Measurements from ENCODE around the gene LGALS4. TPM values are rescaled to one million over a fixed set of nuclear protein-coding genes. Genes with fewer than 3 reads are reported as not detected.
A peak's percentile ranks its signal among the peaks of the same experiment; 100 is the strongest.

Gene LGALS4
- total and polyA plus RNA-seq, 4 donors = 0.51 to 544 (median 6.0) TPM

- WGBS, 2 donors = 72 to 74% methylated on average over 28 of the region's 28 CpGs
- ATAC-seq (ENCODE audit: low FRiP score) (no peak), DNase-seq (no peak)
- no peaks in the 10 kb centered on the region for H3K27me3 ChIP-seq (ENCODE audit: control insufficient read depth in 1 of 2, insufficient read depth in 2 of 2, low read length in 1 of 2)
- H3K4me1 ChIP-seq (ENCODE audit: control insufficient read depth in 1 of 2, insufficient read depth in 2 of 2, low read length in 2 of 2) = peaks cover 0 to 2% of the 10 kb centered on the region in 2 donors
- H3K9me3 ChIP-seq (ENCODE audit: control insufficient read depth, low read length) = no peaks in the 10 kb centered on the region
- H3K4me3 ChIP-seq (ENCODE audit: low read length in 2 of 2) = no peak overlapping the region
- H3K36me3 ChIP-seq (ENCODE audit: control insufficient read depth in 1 of 2, insufficient read depth in 2 of 2, low read length in 1 of 2) = peaks cover 15 to 46% of the 10 kb centered on the region in 2 donors
- intact Hi-C loops (cut with DNase I) = loop anchor here in 1 of 2 donors (10.0 kb wide), 1 partner anchor 185 kb away; no protein-coding TSS in a partner anchor
- H3K27ac ChIP-seq (ENCODE audit: low read depth in 1 of 2, low read length in 2 of 2) = no peak overlapping the region
These were observed 27.3 kb upstream of the LGALS4 start for GRCh38 chr19:38839816-38840582.

- intact Hi-C loops (cut with DNase I) = loop anchor here in 1 of 2 donors (10.0 kb wide), 1 partner anchor 184 kb away; no protein-coding TSS in a partner anchor
- H3K4me1 ChIP-seq (ENCODE audit: control insufficient read depth in 1 of 2, insufficient read depth in 2 of 2, low read length in 2 of 2) = peaks cover 0 to 2% of the 10 kb centered on the region in 2 donors
- DNase-seq = peak in 1 of 2 donors; percentile 28
- 80% methylated on average over 12 of the region's 12 CpGs for WGBS, 2 donors
- no peak for ATAC-seq (ENCODE audit: low FRiP score)
- H3K27me3 ChIP-seq (ENCODE audit: control insufficient read depth in 1 of 2, insufficient read depth in 2 of 2, low read length in 1 of 2) = no peaks in the 10 kb centered on the region
- H3K4me3 ChIP-seq (ENCODE audit: low read length in 2 of 2) = no peak overlapping the region
- H3K36me3 ChIP-seq (ENCODE audit: control insufficient read depth in 1 of 2, insufficient read depth in 2 of 2, low read length in 1 of 2) = peaks cover 15 to 43% of the 10 kb centered on the region in 2 donors
- no peaks in the 10 kb centered on the region for H3K9me3 ChIP-seq (ENCODE audit: control insufficient read depth, low read length)
- H3K27ac ChIP-seq (ENCODE audit: low read depth in 1 of 2, low read length in 2 of 2) = no peak overlapping the region
These were observed 26.4 kb upstream of the LGALS4 start for GRCh38 chr19:38838986-38839761.

GRCh38 chr19:38838208-38838985, 25.7 kb upstream of the LGALS4 start:
- Histone ChIP-seq H3K4me1 (ENCODE audit: control insufficient read depth in 1 of 2, insufficient read depth in 2 of 2, low read length in 2 of 2) (peaks cover 0 to 2% of the 10 kb centered on the region in 2 donors), H3K36me3 (ENCODE audit: control insufficient read depth in 1 of 2, insufficient read depth in 2 of 2, low read length in 1 of 2) (peaks cover 15 to 35% of the 10 kb centered on the region in 2 donors), H3K27ac (ENCODE audit: low read depth in 1 of 2, low read length in 2 of 2) (no peak overlapping the region), H3K27me3 (ENCODE audit: control insufficient read depth in 1 of 2, insufficient read depth in 2 of 2, low read length in 1 of 2) (no peaks in the 10 kb centered on the region), H3K4me3 (ENCODE audit: low read length in 2 of 2) (no peak overlapping the region), H3K9me3 (ENCODE audit: control insufficient read depth, low read length) (no peaks in the 10 kb centered on the region)
- no peak for ATAC-seq (ENCODE audit: low FRiP score)
- 79 to 80% methylated on average over 19 of the region's 19 CpGs for WGBS, 2 donors
- DNase-seq = peak in 1 of 2 donors; percentile 19
- intact Hi-C loops (cut with DNase I) = loop anchor here in 1 of 2 donors (10.0 kb wide), 1 partner anchor 184 kb away; no protein-coding TSS in a partner anchor

- DNase-seq (no peak), ATAC-seq (ENCODE audit: low FRiP score) (no peak)
- intact Hi-C loops (cut with DNase I) = loop anchor here in 1 of 2 donors (10.0 kb wide), 1 partner anchor 183 kb away; no protein-coding TSS in a partner anchor
- no peak overlapping the region for H3K27ac ChIP-seq (ENCODE audit: low read depth in 1 of 2, low read length in 2 of 2)
- WGBS, 2 donors = 88 to 91% methylated on average over 7 of the region's 7 CpGs
- peaks cover 15 to 28% of the 10 kb centered on the region in 2 donors for H3K36me3 ChIP-seq (ENCODE audit: control insufficient read depth in 1 of 2, insufficient read depth in 2 of 2, low read length in 1 of 2)
- peaks cover 0 to 2% of the 10 kb centered on the region in 2 donors for H3K4me1 ChIP-seq (ENCODE audit: control insufficient read depth in 1 of 2, insufficient read depth in 2 of 2, low read length in 2 of 2)
- no peak overlapping the region for H3K4me3 ChIP-seq (ENCODE audit: low read length in 2 of 2)
- no peaks in the 10 kb centered on the region for H3K9me3 ChIP-seq (ENCODE audit: control insufficient read depth, low read length)
- H3K27me3 ChIP-seq (ENCODE audit: control insufficient read depth in 1 of 2, insufficient read depth in 2 of 2, low read length in 1 of 2) = no peaks in the 10 kb centered on the region
These were observed 24.9 kb upstream of the LGALS4 start for GRCh38 chr19:38837656-38838121.

- intact Hi-C loops (cut with DNase I) = loop anchor here in 1 of 2 donors (10.0 kb wide), 1 partner anchor 182 kb away; no protein-coding TSS in a partner anchor
- DNase-seq = peak in 1 of 2 donors; percentile 44
These were observed 24.4 kb upstream of the LGALS4 start for GRCh38 chr19:38836983-38837626.

GRCh38 chr19:38836159-38836982, 23.6 kb upstream of the LGALS4 start:
- DNase-seq (peak in 1 of 2 donors; percentile 9), ATAC-seq (ENCODE audit: low FRiP score) (no peak)
- intact Hi-C loops (cut with DNase I) = loop anchor here in 1 of 2 donors (10.0 kb wide), 1 partner anchor 182 kb away; no protein-coding TSS in a partner anchor
- H3K27me3 ChIP-seq (ENCODE audit: control insufficient read depth in 1 of 2, insufficient read depth in 2 of 2, low read length in 1 of 2) = no peaks in the 10 kb centered on the region
- no peak overlapping the region for H3K4me3 ChIP-seq (ENCODE audit: low read length in 2 of 2)
- H3K4me1 ChIP-seq (ENCODE audit: control insufficient read depth in 1 of 2, insufficient read depth in 2 of 2, low read length in 2 of 2) = peaks cover 0 to 2% of the 10 kb centered on the region in 2 donors
- H3K9me3 ChIP-seq (ENCODE audit: control insufficient read depth, low read length) = no peaks in the 10 kb centered on the region
- peaks cover 15 to 26% of the 10 kb centered on the region in 2 donors for H3K36me3 ChIP-seq (ENCODE audit: control insufficient read depth in 1 of 2, insufficient read depth in 2 of 2, low read length in 1 of 2)
- H3K27ac ChIP-seq (ENCODE audit: low read depth in 1 of 2, low read length in 2 of 2) = peak overlapping the region in 1 of 2 donors; percentile 66
- 48 to 56% methylated on average over 8 of the region's 8 CpGs for WGBS, 2 donors

More at GRCh38 chr19:38836983-38837626, 24.4 kb upstream of the LGALS4 start:
- Histone ChIP-seq H3K9me3 (ENCODE audit: control insufficient read depth, low read length) (no peaks in the 10 kb centered on the region), H3K4me1 (ENCODE audit: control insufficient read depth in 1 of 2, insufficient read depth in 2 of 2, low read length in 2 of 2) (peaks cover 0 to 2% of the 10 kb centered on the region in 2 donors), H3K27ac (ENCODE audit: low read depth in 1 of 2, low read length in 2 of 2) (no peak overlapping the region), H3K27me3 (ENCODE audit: control insufficient read depth in 1 of 2, insufficient read depth in 2 of 2, low read length in 1 of 2) (no peaks in the 10 kb centered on the region), H3K36me3 (ENCODE audit: control insufficient read depth in 1 of 2, insufficient read depth in 2 of 2, low read length in 1 of 2) (peaks cover 15 to 27% of the 10 kb centered on the region in 2 donors), H3K4me3 (ENCODE audit: low read length in 2 of 2) (no peak overlapping the region)
- no peak for ATAC-seq (ENCODE audit: low FRiP score)
- WGBS, 2 donors = 87 to 88% methylated on average over 6 of the region's 6 CpGs

- no peak overlapping the region for H3K4me3 ChIP-seq (ENCODE audit: low read length in 2 of 2)
- ATAC-seq (ENCODE audit: low FRiP score) (no peak), DNase-seq (no peak)
- no peaks in the 10 kb centered on the region for H3K27me3 ChIP-seq (ENCODE audit: control insufficient read depth in 1 of 2, insufficient read depth in 2 of 2, low read length in 1 of 2)
- H3K27ac ChIP-seq (ENCODE audit: low read depth in 1 of 2, low read length in 2 of 2) = peak overlapping the region in 1 of 2 donors; percentile 47
- intact Hi-C loops (cut with DNase I) = loop anchor here (5.0 to 10.0 kb wide), 2 partner anchors 102 to 180 kb away; no protein-coding TSS in a partner anchor
- peaks cover 15 to 22% of the 10 kb centered on the region in 2 donors for H3K36me3 ChIP-seq (ENCODE audit: control insufficient read depth in 1 of 2, insufficient read depth in 2 of 2, low read length in 1 of 2)
- no peaks in the 10 kb centered on the region for H3K9me3 ChIP-seq (ENCODE audit: control insufficient read depth, low read length)
- peaks cover 0 to 2% of the 10 kb centered on the region in 2 donors for H3K4me1 ChIP-seq (ENCODE audit: control insufficient read depth in 1 of 2, insufficient read depth in 2 of 2, low read length in 2 of 2)
- WGBS, 2 donors = 95 to 96% methylated on average over 6 of the region's 6 CpGs
These were observed 21.8 kb upstream of the LGALS4 start for GRCh38 chr19:38834590-38834989.

All from aorta (tissue), 5 donors.